HEK293 (cell line): ENCODE data around the gene HP.

ENCODE experiments used
- CTCF ChIA-PET: fragments of 350-600 bp; formaldehyde crosslinking; extraction: SDS; loops from one replicate; lab custom pipeline; 2021; ENCODE audit warnings: antibody characterized with exemption; lab: Yijun Ruan, JAX
- POLR2A ChIA-PET: fragments of 300-600 bp; formaldehyde crosslinking; extraction: SDS; loops from one replicate; lab custom pipeline; 2020; ENCODE audit warnings: antibody characterized with exemption, inconsistent platforms; lab: Yijun Ruan, JAX
- H3K27ac ChIP-seq: fragments of 200-500 bp; sonication (Bioruptor generic); 2 replicates; pipeline ENCODE4 v1.5.1; 2014; ENCODE audit warnings: low read depth, low read length, control low read depth, inconsistent platforms; ENCODE audit errors: extremely low read depth
- H3K36me3 ChIP-seq, 2 experiments: fragments of 200-500 bp in 1 of 2; sonication (Bioruptor generic) in 1 of 2; 1 replicate in 1 of 2; 2 replicates in 1 of 2; pipeline ENCODE4 v1.5.1; 2014 to 2017; ENCODE audit warnings: inconsistent platforms in 2 of 2, low read length in 2 of 2; ENCODE audit not compliant: control insufficient read depth in 2 of 2, insufficient read depth in 1 of 2
- H3K4me1 ChIP-seq: fragments of 200-500 bp; sonication (Bioruptor generic); 2 replicates; pipeline ENCODE4 v1.5.1; 2014; ENCODE audit warnings: mild to moderate bottlenecking, low read length, inconsistent platforms; ENCODE audit not compliant: control insufficient read depth, insufficient read depth
- H3K4me3 ChIP-seq: 2 replicates; pipeline ENCODE4 v1.5.1; 2011; ENCODE audit warnings: low read depth, mild to moderate bottlenecking, control low read depth, low read length, moderate library complexity
- H3K9me3 ChIP-seq: fragments of 200-500 bp; sonication (Bioruptor generic); 2 replicates; pipeline ENCODE4 v1.5.1; 2014; ENCODE audit warnings: low read depth, low read length, inconsistent platforms; ENCODE audit not compliant: control insufficient read depth, insufficient read depth
- ATF2 ChIP-seq: fragments of 450-650 bp; formaldehyde crosslinking; IDR thresholded peaks from 2 replicates; pipeline ENCODE4 v1.5.1; 2016; ENCODE audit warnings: missing biosample characterization, missing genetic modification characterization, low read depth
- GLIS1 ChIP-seq: fragments of 450-650 bp; formaldehyde crosslinking; IDR thresholded peaks from 2 replicates; pipeline ENCODE4 v1.5.1; 2016; ENCODE audit warnings: missing biosample characterization, missing genetic modification characterization
- HOXD13 ChIP-seq: sonication (generic); formaldehyde crosslinking; IDR thresholded peaks from 2 replicates; pipeline ENCODE4 v1.8.0; 2022; ENCODE audit warnings: missing genetic modification reagents, borderline replicate concordance
- KLF7 ChIP-seq: fragments of 450-650 bp; formaldehyde crosslinking; IDR thresholded peaks from 2 replicates; pipeline ENCODE4 v1.5.1; 2016; ENCODE audit warnings: missing biosample characterization, missing genetic modification characterization, borderline replicate concordance
- PBX3 ChIP-seq: sonication (generic); formaldehyde crosslinking; IDR thresholded peaks from 2 replicates; pipeline ENCODE4 v1.8.1; 2022; ENCODE audit warnings: mild to moderate bottlenecking, moderate library complexity, missing genetic modification reagents
- SCRT1 ChIP-seq: fragments of 450-650 bp; formaldehyde crosslinking; IDR thresholded peaks from 2 replicates; pipeline ENCODE4 v1.5.1; 2016; ENCODE audit warnings: missing biosample characterization, missing genetic modification characterization, borderline replicate concordance
- TSHZ1 ChIP-seq: fragments of 450-650 bp; formaldehyde crosslinking; IDR thresholded peaks from 2 replicates; pipeline ENCODE4 v1.5.1; 2016; ENCODE audit warnings: missing biosample characterization, missing genetic modification characterization, borderline replicate concordance
- WT1 ChIP-seq: fragments of 450-650 bp; formaldehyde crosslinking; IDR thresholded peaks from 2 replicates; pipeline ENCODE4 v1.5.1; 2016; ENCODE audit warnings: missing biosample characterization, missing genetic modification characterization
- YY2 ChIP-seq: fragments of 450-650 bp; formaldehyde crosslinking; IDR thresholded peaks from 2 replicates; pipeline ENCODE4 v1.5.1; 2016; ENCODE audit warnings: missing biosample characterization, missing genetic modification characterization
- ZBTB17 ChIP-seq: fragments of 450-650 bp; formaldehyde crosslinking; IDR thresholded peaks from 2 replicates; pipeline ENCODE4 v1.5.1; 2016; ENCODE audit warnings: missing biosample characterization, missing genetic modification characterization
- ZNF174 ChIP-seq: fragments of 450-650 bp; formaldehyde crosslinking; IDR thresholded peaks from 2 replicates; pipeline ENCODE4 v1.5.0; 2017; ENCODE audit warnings: missing biosample characterization, mild to moderate bottlenecking, missing genetic modification characterization
- ZNF2 ChIP-seq: fragments of 450-650 bp; formaldehyde crosslinking; IDR thresholded peaks from 2 replicates; pipeline ENCODE4 v1.5.1; 2016; ENCODE audit warnings: missing biosample characterization, missing genetic modification characterization
- ZNF221 ChIP-seq: fragments of 450-650 bp; formaldehyde crosslinking; IDR thresholded peaks from 2 replicates; pipeline ENCODE4 v1.5.1; 2017; ENCODE audit warnings: missing biosample characterization, missing genetic modification characterization, borderline replicate concordance
- ZNF324 ChIP-seq: fragments of 450-650 bp; formaldehyde crosslinking; IDR thresholded peaks from 2 replicates; pipeline ENCODE4 v1.5.1; 2016; ENCODE audit warnings: missing biosample characterization, missing genetic modification characterization
- ZNF335 ChIP-seq: fragments of 450-650 bp; formaldehyde crosslinking; conservative IDR thresholded peaks from 2 replicates; pipeline ENCODE4 v1.5.1; 2016; ENCODE audit warnings: missing biosample characterization, missing genetic modification characterization
- ZNF341 ChIP-seq: fragments of 450-650 bp; formaldehyde crosslinking; IDR thresholded peaks from 2 replicates; pipeline ENCODE4; 2016; ENCODE audit warnings: low read depth, missing biosample characterization, missing genetic modification characterization
- ZNF548 ChIP-seq: fragments of 450-650 bp; formaldehyde crosslinking; IDR thresholded peaks from 2 replicates; pipeline ENCODE4 v1.5.1; 2016; ENCODE audit warnings: missing biosample characterization, missing genetic modification characterization
- ZNF558 ChIP-seq: fragments of 450-650 bp; formaldehyde crosslinking; IDR thresholded peaks from 2 replicates; pipeline ENCODE4 v1.5.1; 2016; ENCODE audit warnings: missing biosample characterization, missing genetic modification characterization
- ZNF561 ChIP-seq: fragments of 450-650 bp; IDR thresholded peaks from 2 replicates; pipeline ENCODE4 v1.5.1; 2018; ENCODE audit warnings: missing biosample characterization, missing genetic modification characterization, borderline replicate concordance
- ZNF664 ChIP-seq: fragments of 450-650 bp; formaldehyde crosslinking; IDR thresholded peaks from 2 replicates; pipeline ENCODE4 v1.5.1; 2016; ENCODE audit warnings: missing biosample characterization, missing genetic modification characterization
- ZNF677 ChIP-seq: fragments of 450-650 bp; IDR thresholded peaks from 2 replicates; pipeline ENCODE4 v1.5.0; 2018; ENCODE audit warnings: missing biosample characterization, mild to moderate bottlenecking, missing genetic modification characterization, moderate library complexity
- ZNF701 ChIP-seq: fragments of 450-650 bp; formaldehyde crosslinking; IDR thresholded peaks from 2 replicates; pipeline ENCODE4 v1.5.1; 2016; ENCODE audit warnings: missing biosample characterization, missing genetic modification characterization
- ZNF785 ChIP-seq: fragments of 450-650 bp; formaldehyde crosslinking; IDR thresholded peaks from 2 replicates; pipeline ENCODE4 v1.5.1; 2016; ENCODE audit warnings: missing biosample characterization, missing genetic modification characterization
- TF ChIP-seq, protein P1 (sequence below): fragments of 450-650 bp; formaldehyde crosslinking; IDR thresholded peaks from 2 replicates; pipeline ENCODE4 v1.5.1; 2016; ENCODE audit warnings: missing biosample characterization, missing genetic modification characterization
- TF ChIP-seq, protein P2 (sequence below): fragments of 450-650 bp; IDR thresholded peaks from 2 replicates; pipeline ENCODE4 v1.5.1; 2018; ENCODE audit warnings: missing biosample characterization, missing genetic modification characterization

HP gene

GRCh38 chr16:72022127-72022526 is 32.2 kb upstream of the HP start:
- no peaks in the 10 kb centered on the region for H3K9me3 ChIP-seq
- no peaks in the 10 kb centered on the region for H3K4me1 ChIP-seq
- ChIA-PET CTCF (no interaction called here), POLR2A (no interaction called here)
- H3K36me3 ChIP-seq: peaks cover 5 to 56% of the 10 kb centered on the region in 2 experiments; a peak in 2 of 3 replicates
- H3K27ac ChIP-seq: no peak overlapping the region
- no peak for TF ChIP-seq ZNF677
- TF ChIP-seq TSHZ1 (tag by site-specific recombination): no peak
- TF ChIP-seq ZNF548 (tag by site-specific recombination): no peak
- TF ChIP-seq, protein P1, sequence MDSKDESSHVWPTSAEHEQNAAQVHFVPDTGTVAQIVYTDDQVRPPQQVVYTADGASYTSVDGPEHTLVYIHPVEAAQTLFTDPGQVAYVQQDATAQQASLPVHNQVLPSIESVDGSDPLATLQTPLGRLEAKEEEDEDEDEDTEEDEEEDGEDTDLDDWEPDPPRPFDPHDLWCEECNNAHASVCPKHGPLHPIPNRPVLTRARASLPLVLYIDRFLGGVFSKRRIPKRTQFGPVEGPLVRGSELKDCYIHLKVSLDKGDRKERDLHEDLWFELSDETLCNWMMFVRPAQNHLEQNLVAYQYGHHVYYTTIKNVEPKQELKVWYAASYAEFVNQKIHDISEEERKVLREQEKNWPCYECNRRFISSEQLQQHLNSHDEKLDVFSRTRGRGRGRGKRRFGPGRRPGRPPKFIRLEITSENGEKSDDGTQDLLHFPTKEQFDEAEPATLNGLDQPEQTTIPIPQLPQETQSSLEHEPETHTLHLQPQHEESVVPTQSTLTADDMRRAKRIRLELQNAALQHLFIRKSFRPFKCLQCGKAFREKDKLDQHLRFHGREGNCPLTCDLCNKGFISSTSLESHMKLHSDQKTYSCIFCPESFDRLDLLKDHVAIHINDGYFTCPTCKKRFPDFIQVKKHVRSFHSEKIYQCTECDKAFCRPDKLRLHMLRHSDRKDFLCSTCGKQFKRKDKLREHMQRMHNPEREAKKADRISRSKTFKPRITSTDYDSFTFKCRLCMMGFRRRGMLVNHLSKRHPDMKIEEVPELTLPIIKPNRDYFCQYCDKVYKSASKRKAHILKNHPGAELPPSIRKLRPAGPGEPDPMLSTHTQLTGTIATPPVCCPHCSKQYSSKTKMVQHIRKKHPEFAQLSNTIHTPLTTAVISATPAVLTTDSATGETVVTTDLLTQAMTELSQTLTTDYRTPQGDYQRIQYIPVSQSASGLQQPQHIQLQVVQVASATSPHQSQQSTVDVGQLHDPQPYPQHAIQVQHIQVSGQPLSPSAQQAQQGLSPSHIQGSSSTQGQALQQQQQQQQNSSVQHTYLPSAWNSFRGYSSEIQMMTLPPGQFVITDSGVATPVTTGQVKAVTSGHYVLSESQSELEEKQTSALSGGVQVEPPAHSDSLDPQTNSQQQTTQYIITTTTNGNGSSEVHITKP (tag by site-specific recombination): no peak
- TF ChIP-seq HOXD13 (CRISPR knock-in tag): no peak
- TF ChIP-seq ZBTB17 (tag by site-specific recombination): no peak
- TF ChIP-seq ATF2 (tag by site-specific recombination): no peak
- no peak for TF ChIP-seq PBX3 (CRISPR knock-in tag)
- no peak for TF ChIP-seq ZNF785
- no peak for TF ChIP-seq KLF7 (tag by site-specific recombination)
- no peak for TF ChIP-seq YY2 (tag by site-specific recombination)
- TF ChIP-seq ZNF558 (tag by site-specific recombination): no peak
- TF ChIP-seq ZNF561 (tag by site-specific recombination): no peak
- no peak overlapping the region for H3K4me3 ChIP-seq

GRCh38 chr16:72023962-72024361 is 30.3 kb upstream of the HP start:
- POLR2A ChIA-PET: no interaction called here
- CTCF ChIA-PET: no interaction called here
- Histone ChIP-seq H3K9me3 (no peaks in the 10 kb centered on the region), H3K4me3 (no peak overlapping the region), H3K4me1 (no peaks in the 10 kb centered on the region), H3K36me3 (peaks cover 5 to 48% of the 10 kb centered on the region in 2 experiments; a peak in 2 of 3 replicates), H3K27ac (no peak overlapping the region)
- TF ChIP-seq ZNF335 (tag by site-specific recombination): no peak
- no peak for TF ChIP-seq WT1
- TF ChIP-seq, protein P2, sequence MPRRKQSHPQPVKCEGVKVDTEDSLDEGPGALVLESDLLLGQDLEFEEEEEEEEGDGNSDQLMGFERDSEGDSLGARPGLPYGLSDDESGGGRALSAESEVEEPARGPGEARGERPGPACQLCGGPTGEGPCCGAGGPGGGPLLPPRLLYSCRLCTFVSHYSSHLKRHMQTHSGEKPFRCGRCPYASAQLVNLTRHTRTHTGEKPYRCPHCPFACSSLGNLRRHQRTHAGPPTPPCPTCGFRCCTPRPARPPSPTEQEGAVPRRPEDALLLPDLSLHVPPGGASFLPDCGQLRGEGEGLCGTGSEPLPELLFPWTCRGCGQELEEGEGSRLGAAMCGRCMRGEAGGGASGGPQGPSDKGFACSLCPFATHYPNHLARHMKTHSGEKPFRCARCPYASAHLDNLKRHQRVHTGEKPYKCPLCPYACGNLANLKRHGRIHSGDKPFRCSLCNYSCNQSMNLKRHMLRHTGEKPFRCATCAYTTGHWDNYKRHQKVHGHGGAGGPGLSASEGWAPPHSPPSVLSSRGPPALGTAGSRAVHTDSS (tag by site-specific recombination): no peak
- TF ChIP-seq GLIS1: no peak
- TF ChIP-seq ZNF701 (tag by site-specific recombination): no peak
- no peak for TF ChIP-seq ZNF174 (tag by site-specific recombination)
- no peak for TF ChIP-seq ZBTB17 (tag by site-specific recombination)
- TF ChIP-seq ZNF324 (tag by site-specific recombination): no peak
- TF ChIP-seq ZNF2 (tag by site-specific recombination): no peak
- no peak for TF ChIP-seq ZNF221 (tag by site-specific recombination)
- no peak for TF ChIP-seq ZNF664 (tag by site-specific recombination)
- no peak for TF ChIP-seq ZNF341
- TF ChIP-seq SCRT1: no peak
